ENCODE results near the gene ACAT2.
A peak's percentile ranks its signal among the peaks of the same experiment; 100 is the strongest.
"Not testable (repeated sequence)": the region's sequence is repeated elsewhere in the genome, so short reads cannot be mapped to it uniquely, and the experiment has no call there.

ACAT2 gene

DNA sequence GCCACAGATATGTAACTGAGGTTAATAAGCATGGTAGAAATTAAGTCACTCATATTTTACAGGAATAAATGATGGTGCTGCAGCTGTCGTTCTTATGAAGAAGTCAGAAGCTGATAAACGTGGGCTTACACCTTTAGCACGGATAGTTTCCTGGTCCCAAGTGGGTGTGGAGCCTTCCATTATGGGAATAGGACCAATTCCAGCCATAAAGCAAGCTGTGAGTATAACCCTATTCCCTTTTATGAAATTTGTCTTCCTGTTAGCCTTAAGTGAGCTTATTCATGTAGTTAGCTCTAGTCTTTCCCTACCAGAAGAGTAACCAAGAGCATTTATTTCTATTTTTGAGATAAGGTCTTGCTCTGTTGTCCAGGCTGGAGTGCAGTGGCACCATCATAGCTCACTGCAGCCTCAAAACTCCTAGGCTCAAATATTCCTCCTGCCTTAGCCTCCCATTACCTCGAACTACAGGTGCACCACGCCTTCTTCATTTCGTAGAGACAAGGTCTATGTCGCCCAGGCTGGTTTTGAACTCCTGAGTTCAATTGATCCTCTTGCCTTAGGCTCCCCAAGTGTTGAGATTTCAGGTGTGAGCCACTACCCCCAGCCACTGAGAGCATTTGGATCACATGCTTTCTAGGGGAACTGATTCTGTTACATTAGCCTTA lies 15.5 kb downstream of the ACAT2 start:
- no peak for DNase-seq

GRCh38 chr6:159778131-159778530 lies 16.3 kb downstream of the ACAT2 start:
- no peak for DNase-seq

DNA sequence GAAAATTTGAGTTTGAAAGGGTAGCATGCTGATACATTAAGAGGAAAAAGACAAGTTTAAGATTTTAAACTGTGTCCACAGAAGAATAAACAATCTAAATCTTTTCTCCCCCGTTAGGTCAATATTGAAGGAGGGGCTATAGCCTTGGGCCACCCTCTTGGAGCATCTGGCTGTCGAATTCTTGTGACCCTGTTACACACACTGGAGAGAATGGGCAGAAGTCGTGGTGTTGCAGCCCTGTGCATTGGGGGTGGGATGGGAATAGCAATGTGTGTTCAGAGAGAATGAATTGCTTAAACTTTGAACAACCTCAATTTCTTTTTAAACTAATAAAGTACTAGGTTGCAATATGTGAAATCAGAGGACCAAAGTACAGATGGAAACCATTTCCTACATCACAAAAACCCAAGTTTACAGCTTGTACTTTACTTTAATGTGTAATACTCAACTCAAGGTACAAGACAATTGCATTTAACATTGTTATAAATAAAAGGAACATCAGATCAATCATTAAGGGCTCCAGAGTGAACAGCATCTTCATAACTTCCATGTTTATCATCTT lies 16.8 kb downstream of the ACAT2 start:
- DNase-seq = no peak

DNA sequence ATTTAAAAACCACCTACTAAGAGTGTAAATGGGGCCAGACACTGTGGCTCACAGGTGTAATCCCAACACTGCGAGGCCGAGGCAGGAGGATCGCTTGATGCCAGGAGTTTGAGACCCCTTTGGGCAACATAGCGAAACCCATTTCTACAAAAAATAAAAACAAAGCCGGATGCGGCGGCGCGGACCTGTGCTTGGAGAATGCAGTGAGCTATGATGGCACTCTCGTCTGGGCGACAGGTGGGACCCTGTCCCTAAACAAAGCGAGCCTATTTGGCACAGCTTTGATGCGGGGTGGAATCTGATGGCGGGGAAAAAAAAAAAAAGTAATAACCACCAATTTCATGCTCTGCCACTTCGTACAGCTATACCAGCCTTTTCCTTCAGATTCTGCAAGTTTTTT lies 26.4 kb downstream of the ACAT2 start:
- no peak for DNase-seq

DNA sequence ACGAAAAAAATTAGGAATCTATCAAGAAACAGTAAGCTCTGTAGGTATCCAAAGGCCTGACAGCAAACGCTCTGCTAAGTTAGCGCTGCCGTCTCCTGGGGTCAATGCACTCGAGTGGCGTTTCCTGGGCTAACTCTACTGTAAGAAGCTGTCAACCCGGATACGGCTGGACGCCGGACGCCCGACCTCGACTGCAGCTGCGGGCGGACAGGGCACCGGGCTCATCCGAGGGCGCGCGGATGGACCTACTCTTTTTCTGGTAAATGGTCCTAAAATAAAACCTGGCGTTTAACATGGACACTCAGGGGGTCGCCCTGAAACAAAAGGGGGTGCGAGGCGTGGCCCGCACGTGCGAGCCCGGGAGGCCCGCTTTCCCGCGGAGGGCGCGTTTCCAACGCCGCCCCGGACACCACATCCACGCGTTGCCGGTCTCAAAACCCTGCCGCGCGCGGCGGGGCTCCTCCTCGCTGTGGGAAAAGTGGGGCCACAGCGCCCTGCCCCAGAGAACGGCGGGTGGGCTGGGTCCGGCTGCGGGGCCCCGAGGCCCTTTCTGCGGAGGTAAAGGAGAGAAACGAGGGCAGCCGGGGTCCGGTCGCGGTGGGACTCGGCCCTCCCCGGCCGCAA lies 27.0 kb downstream of the ACAT2 start:
- DNase-seq = no peak

GRCh38 chr6:159789377-159790148 lies 27.7 kb downstream of the ACAT2 start, which contains the start of gene TCP1:
TSS of gene TCP1 (minus strand) at chr6:159789602. CDS start at chr6:159789468, 134 bp downstream.
- peak; percentile 97 for DNase-seq

DNA sequence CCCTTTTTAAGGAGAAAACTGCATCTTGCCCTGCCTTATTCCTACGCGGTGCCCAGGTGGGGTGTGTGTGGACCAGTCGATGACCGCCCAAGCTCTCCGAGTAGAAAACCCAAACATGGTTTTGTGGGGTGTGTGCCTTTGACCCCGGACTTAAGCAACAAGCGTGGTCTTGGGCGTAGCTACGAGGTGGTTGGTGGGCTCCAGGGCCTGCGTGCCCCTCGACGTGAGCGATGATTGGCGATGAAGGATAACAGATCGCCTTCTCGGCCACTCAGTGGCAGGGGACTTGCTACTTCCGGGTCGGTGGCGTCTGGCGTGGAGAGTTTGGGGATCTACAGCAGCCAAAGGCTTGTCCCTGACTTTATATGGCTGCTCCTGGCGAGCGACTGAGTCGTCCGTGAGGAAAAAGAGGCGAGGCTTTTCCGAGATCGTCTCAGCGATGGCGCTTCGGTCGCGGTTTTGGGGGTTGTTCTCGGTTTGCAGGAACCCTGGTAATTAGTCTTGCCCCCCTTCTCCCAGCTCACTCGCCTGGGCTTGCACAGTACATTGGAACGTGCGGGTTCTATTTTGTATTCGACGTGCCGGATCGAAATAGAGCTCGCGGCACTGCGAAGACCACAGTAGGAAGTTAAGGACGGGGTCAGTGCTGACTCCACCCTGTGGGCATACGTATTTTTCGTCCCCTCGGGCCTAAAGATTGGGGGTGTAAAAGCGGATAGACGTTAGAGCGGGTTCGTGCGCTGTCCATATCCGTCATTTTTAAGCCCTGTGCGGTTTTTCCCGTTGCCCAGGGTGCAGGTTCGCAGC lies 28.5 kb downstream of the ACAT2 start, which contains the start of gene MRPL18:
MRPL18 (plus strand) TSS at position 319 of the 807 bp plus-strand sequence; CDS start at position 440, 121 bp downstream.
- DNase-seq = peak; percentile 86

DNA sequence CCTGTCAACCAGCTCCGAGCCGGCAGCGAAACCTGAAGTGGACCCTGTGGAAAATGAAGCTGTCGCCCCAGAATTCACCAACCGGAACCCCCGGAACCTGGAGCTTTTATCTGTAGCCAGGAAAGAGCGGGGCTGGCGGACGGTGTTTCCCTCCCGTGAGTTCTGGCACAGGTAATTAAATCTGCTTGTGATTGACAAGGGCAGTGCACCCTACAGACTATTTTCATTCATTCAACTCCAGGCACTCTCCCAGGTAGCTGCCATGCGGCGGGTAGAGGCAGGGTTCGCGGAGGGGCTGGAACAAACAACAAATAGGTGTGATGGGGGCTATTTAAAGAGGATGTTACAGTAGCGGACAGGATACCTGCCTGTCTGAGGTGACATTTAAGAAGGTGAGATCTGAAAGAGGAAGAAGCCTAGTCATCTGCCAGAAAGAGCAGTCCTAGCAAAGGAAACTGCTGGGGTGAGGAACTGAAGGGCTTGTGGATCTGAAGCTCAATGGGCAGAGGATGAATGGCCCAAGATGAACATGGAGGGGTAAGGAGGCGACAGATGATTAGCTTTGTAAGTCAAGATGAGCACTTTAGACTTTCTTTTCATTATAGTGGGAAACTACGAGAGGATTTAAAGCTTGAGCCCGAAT lies 29.2 kb downstream of the ACAT2 start:
- no peak for DNase-seq

DNA sequence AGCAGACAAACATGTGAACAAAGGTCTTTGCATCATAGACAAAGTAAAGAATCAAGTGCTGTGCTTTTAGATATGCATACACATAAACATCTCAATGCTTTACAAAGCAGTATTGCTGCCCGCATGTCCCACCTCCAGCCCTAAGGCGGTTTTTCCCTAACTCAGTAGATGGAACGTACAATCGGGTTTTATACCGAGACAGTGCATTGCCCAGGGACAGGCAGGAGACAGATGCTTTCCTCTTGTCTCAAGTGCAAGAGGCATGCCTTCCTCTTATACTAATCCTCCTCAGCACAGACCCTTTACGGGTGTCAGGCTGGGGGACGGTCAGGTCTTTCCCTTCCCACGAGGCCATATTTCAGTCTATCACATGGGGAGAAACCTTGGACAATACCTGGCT lies 33.1 kb downstream of the ACAT2 start:
- DNase-seq = not testable (repeated sequence)

DNA sequence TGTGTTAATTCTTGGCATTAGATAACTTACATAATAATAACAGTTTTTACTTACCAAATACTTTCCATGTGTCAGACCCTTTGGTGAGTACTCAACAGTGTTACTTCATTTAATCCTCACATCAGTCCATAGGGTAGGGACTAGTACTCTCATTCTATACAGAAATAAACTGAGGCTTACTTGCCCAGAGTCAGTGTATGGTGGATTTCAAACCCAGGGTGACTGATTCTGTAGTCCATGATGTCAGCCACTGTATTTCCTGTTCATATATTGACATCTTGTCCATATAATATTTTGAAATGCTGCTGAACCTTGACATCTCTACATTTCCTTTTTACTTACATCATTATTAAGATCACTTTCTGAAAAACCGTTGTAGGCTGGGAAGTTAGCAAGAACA lies 35.7 kb downstream of the ACAT2 start:
- DNase-seq = no peak

- DNase-seq = no peak
Observed at GRCh38 chr6:159800141-159800865, 38.5 kb downstream of the ACAT2 start, which contains the start of gene PNLDC1. TSS of gene PNLDC1 (plus strand) at chr6:159800276. CDS start at chr6:159800308, 32 bp downstream.

- DNase-seq = no peak
Observed at GRCh38 chr6:159801935-159802334, 40.1 kb downstream of the ACAT2 start.

GRCh38 chr6:159804504-159804903 lies 42.7 kb downstream of the ACAT2 start:
- DNase-seq = no peak

GRCh38 chr6:159805440-159806020 lies 43.7 kb downstream of the ACAT2 start:
- DNase-seq = no peak

GRCh38 chr6:159806021-159806458 lies 44.2 kb downstream of the ACAT2 start:
- DNase-seq = no peak

DNA sequence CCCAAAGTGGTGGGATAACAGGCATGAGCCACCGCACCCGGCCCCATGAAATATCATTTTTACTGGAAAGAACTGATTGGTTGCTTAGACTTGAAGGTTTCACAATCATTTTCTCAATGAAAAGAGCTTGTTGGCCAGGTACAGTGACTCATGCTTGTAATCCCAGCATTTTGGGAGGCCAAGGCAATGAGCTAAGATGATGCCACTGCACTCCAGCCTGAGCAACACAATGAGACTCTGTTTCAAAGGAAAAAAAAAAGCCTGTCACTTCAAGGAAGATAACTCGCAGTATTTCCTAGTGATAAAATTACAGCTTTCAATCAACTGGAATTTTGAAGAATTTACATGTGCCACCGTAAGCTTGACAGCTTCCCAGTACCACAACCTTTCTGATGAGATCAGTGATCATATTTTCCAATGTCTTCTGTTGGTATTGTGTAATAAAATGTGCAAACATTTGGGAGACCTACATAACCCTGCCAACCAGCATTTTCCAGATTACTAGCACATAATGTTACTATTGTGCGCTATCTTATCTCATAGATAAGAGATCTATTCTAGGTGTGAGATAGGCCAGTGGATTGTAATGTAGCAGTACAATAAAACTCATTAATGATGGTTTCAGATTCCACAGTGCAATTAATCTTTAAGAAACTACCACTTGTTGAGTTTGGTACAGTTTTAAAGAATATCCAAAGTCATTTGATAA lies 45.5 kb downstream of the ACAT2 start:
- DNase-seq = no peak

- no peak for DNase-seq
Observed at GRCh38 chr6:159808647-159809046, 46.8 kb downstream of the ACAT2 start.

GRCh38 chr6:159809149-159809548 lies 47.3 kb downstream of the ACAT2 start:
- no peak for DNase-seq

DNA sequence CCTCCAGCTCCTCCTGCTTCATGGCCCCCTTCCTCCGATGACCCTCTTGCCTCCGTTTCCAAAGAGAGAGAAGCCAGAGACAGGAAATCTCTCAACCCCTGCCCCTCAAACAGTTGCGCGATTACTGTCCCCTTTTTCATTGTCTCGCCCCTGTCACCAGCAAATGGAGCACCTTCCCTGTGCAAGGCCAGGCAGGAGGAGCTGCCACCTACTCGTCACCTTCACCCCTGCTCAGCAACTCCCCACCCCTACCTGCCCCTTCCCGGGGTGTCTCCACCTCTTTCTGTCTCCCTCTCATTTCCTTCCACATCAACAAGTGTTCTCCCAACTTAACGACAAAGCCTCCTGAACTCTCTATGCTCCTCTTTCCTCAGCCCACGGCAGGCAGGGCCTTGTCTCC lies 51.9 kb downstream of the ACAT2 start:
- no peak for DNase-seq

- DNase-seq = no peak
Observed at GRCh38 chr6:159815410-159815809, 53.6 kb downstream of the ACAT2 start.

All from NCI-H1436 treated with DMSO at 0.1 percent for 48 hours (cell line).